Brain microvascular endothelial cell (primary cell): ENCODE results near the gene CTNNA3.

Experiments used
- DNase-seq: peaks from one replicate; pipeline ENCODE4 v3.0.0-alpha.2; 2020
- H3K27ac ChIP-seq: fragments of 250-450 bp; sonication (Bioruptor Pico); 2 replicates; pipeline ENCODE4 v1.5.1; 2020; ENCODE audit warnings: mild to moderate bottlenecking, moderate library complexity
- H3K27me3 ChIP-seq: fragments of 250-450 bp; sonication (Bioruptor Pico); replicated peaks from 2 replicates; pipeline ENCODE4 v1.5.1; 2020; ENCODE audit warnings: mild to moderate bottlenecking
- H3K36me3 ChIP-seq: fragments of 250-450 bp; sonication (Bioruptor Pico); replicated peaks from 2 replicates; pipeline ENCODE4 v1.5.1; 2020; ENCODE audit warnings: mild to moderate bottlenecking
- H3K4me3 ChIP-seq: 2 replicates; pipeline ENCODE4 v1.5.1; 2011; ENCODE audit warnings: low read depth, mild to moderate bottlenecking, control low read depth, low read length, moderate library complexity
- in situ Hi-C: cut with HindIII; loops from 2 replicates; pipeline ENCODE4 v1.10.0; 2017; ENCODE audit warnings: low sequenced_read_pairs, low pct_ligation_motif_present
- TF ChIP-seq, protein P1 (sequence below): IDR thresholded peaks from 2 replicates; pipeline ENCODE4 v1.5.1; 2011; ENCODE audit warnings: low read depth, mild to moderate bottlenecking, moderate library complexity, low read length, control low read depth, inconsistent platforms; ENCODE audit errors: missing control alignments

The CTNNA3 gene

DNA sequence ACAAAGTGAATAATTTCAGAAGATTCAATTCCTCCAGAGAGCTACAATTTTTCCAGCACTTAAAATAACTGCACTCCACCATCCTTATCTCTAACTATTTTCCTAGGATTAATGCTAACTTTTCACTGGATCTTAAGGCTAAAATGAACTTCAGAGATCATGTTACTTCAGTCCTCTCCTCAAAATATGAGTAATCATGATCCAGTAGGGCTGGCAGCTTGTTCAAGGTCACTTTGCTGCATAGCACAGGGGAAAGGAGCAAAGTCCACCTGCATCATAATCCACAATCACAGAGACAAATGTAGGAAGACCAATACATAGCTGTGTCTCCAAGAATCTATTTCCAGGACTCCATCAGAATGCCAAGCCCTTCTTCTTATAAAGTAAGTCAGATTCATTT lies 619.9 kb downstream of the CTNNA3 start:
- Histone ChIP-seq H3K36me3 (no peaks in the 10 kb centered on the region), H3K27ac (no peak overlapping the region), H3K27me3 (no peaks in the 10 kb centered on the region), H3K4me3 (no peak overlapping the region)
- in situ Hi-C loops: no loop called here
- no peak for DNase-seq
- TF ChIP-seq, protein P1, sequence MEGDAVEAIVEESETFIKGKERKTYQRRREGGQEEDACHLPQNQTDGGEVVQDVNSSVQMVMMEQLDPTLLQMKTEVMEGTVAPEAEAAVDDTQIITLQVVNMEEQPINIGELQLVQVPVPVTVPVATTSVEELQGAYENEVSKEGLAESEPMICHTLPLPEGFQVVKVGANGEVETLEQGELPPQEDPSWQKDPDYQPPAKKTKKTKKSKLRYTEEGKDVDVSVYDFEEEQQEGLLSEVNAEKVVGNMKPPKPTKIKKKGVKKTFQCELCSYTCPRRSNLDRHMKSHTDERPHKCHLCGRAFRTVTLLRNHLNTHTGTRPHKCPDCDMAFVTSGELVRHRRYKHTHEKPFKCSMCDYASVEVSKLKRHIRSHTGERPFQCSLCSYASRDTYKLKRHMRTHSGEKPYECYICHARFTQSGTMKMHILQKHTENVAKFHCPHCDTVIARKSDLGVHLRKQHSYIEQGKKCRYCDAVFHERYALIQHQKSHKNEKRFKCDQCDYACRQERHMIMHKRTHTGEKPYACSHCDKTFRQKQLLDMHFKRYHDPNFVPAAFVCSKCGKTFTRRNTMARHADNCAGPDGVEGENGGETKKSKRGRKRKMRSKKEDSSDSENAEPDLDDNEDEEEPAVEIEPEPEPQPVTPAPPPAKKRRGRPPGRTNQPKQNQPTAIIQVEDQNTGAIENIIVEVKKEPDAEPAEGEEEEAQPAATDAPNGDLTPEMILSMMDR: no peak

DNA sequence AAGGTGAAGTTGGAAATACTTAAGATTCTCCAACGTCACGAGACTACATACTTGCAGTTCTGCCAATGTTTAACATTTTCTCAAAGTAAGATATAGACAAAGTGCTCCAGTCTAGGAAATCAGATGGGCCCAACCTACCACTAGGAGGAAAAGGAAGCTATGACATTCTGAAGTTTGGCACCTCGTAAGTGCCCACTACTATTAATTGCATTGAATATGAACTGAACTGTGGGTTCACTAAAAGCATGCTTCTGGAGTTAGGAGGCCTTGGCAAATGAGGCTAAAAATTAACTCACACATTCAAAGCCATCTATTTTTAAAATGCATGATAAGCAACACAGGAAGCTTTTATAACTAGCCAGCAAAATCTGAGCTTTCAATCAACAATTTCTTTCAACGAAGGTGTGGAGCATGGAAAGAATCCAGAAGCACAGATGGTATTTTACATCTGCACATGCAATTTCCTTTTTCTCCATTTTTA lies 620.5 kb downstream of the CTNNA3 start:
- Histone ChIP-seq H3K36me3 (no peaks in the 10 kb centered on the region), H3K4me3 (no peak overlapping the region), H3K27ac (no peak overlapping the region), H3K27me3 (no peaks in the 10 kb centered on the region)
- in situ Hi-C loops: no loop called here
- DNase-seq: no peak
- TF ChIP-seq, protein P1: no peak

DNA sequence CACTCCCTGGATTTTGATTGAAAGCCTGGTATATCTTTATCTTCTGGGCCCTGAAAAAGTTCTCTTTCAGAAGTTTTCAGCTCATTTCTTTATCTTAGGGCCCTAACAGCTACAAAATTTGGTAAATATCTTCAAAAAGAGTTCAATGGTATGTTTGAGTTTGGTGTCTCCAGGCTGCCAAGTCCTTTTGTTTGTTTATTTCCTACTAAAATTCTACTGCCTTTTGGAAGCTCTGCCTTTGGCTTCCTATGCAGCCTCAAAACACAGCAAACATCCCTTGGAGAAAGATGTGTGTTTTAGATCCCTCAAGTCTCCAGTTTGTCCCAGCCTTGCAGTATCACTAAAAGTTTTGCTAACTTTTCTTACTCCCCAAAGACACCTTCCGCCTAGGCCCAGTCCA lies 623.3 kb downstream of the CTNNA3 start:
- TF ChIP-seq, protein P1: no peak
- Histone ChIP-seq H3K27me3 (no peaks in the 10 kb centered on the region), H3K4me3 (no peak overlapping the region), H3K27ac (no peak overlapping the region), H3K36me3 (no peaks in the 10 kb centered on the region)
- no peak for DNase-seq
- in situ Hi-C loops: no loop called here

DNA sequence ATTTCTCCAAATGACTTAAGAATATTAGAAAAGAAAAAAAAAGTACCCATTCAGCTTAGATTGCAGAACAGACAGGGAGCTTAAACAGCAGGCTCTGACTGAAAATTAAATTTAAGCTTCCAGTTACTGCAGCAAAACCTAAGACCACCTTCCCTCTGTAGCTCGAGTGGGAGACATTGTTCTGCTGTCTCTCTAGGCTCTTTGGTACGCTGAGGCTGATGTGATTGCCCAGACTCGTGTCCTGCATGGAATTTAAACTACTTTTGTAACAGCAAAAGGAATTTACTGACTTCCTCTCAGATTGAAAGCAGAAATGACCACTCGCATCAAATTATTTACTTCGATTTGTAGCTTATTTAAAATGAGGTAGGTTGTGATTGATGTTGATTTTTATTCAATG lies 645.6 kb downstream of the CTNNA3 start:
- in situ Hi-C loops: no loop called here
- H3K36me3 ChIP-seq: no peaks in the 10 kb centered on the region
- TF ChIP-seq, protein P1: no peak
- no peak for DNase-seq
- H3K27me3 ChIP-seq: no peaks in the 10 kb centered on the region
- H3K27ac ChIP-seq: no peak overlapping the region
- H3K4me3 ChIP-seq: no peak overlapping the region

DNA sequence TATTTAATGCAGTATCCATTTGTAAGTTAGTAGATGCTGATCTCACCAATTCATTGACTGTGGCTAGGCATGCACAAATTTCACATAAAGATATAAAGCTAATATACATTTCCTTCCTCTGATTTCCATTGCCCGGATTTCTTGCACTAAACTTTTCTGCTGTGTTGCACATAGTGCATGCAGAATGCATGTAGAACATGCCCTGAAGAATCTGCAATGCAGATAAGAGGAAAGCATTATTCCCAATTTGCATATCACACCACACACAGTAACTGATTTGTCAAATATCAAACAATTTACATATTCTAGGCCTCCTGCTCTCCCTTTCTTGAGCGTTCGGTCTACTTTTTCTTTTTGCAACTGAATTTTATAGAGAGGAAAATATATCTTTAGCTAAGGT lies 646.0 kb downstream of the CTNNA3 start:
- Histone ChIP-seq H3K36me3 (no peaks in the 10 kb centered on the region), H3K4me3 (no peak overlapping the region), H3K27ac (no peak overlapping the region), H3K27me3 (no peaks in the 10 kb centered on the region)
- DNase-seq: no peak
- TF ChIP-seq, protein P1: no peak
- in situ Hi-C loops: no loop called here

DNA sequence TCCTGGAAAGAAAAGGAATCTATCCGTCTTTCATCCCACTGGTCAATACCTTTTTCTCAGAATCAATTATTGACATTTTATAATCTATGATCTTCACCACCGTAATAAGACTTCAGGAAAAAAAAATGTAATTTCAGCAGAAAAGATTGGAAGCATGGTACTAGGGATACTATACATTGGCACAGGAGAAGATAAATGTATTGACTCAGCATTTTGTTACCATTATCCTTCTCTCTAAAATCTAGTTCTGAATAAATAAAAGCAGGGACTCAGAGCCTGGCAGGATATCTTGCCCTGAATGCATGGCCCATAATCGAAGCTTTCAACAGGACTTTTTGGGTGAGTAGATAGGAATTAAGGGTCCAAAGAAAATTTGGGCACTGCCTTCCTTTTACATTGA lies 649.5 kb downstream of the CTNNA3 start:
- TF ChIP-seq, protein P1: no peak
- no peak for DNase-seq
- Histone ChIP-seq H3K4me3 (no peak overlapping the region), H3K36me3 (no peaks in the 10 kb centered on the region), H3K27ac (no peak overlapping the region), H3K27me3 (no peaks in the 10 kb centered on the region)
- in situ Hi-C loops: no loop called here
